Smooth muscle cell (in vitro differentiated cells): ENCODE measurements around the gene TMEM243. TPM values are rescaled to one million over a fixed set of nuclear protein-coding genes. Genes with fewer than 3 reads are reported as not detected.
A peak's percentile ranks its signal among the peaks of the same experiment; 100 is the strongest.

Source experiments
- DNase-seq: peaks from one replicate; lab custom pipeline; 2025; ENCODE audit not compliant: unreplicated experiment; lab: John Stamatoyannopoulos, UW
- H2AFZ ChIP-seq: fragments of 200-600 bp; sonication (generic); 2 replicates; pipeline ENCODE4 v1.6.0; 2016; ENCODE audit warnings: antibody characterized with exemption, low read depth, mild to moderate bottlenecking
- H3F3A ChIP-seq: fragments of 200-600 bp; sonication (generic); 2 replicates; pipeline ENCODE4 v1.6.0; 2017; ENCODE audit warnings: antibody characterized with exemption, low read depth
- H3K27ac ChIP-seq: fragments of 200-600 bp; sonication (generic); 2 replicates; pipeline ENCODE4 v1.5.1; 2016; ENCODE audit warnings: low read depth, mild to moderate bottlenecking
- H3K27me3 ChIP-seq: fragments of 200-600 bp; sonication (generic); 2 replicates; pipeline ENCODE4 v1.6.1; 2016; ENCODE audit warnings: low read depth, mild to moderate bottlenecking
- H3K36me3 ChIP-seq: fragments of 200-600 bp; sonication (generic); 2 replicates; pipeline ENCODE4 v1.5.1; 2016; ENCODE audit warnings: low read depth
- H3K4me1 ChIP-seq: fragments of 200-600 bp; sonication (generic); 2 replicates; pipeline ENCODE4 v1.5.1; 2016; ENCODE audit warnings: low read depth
- H3K4me2 ChIP-seq: fragments of 200-600 bp; sonication (generic); 2 replicates; pipeline ENCODE4 v1.6.0; 2016; ENCODE audit warnings: mild to moderate bottlenecking
- H3K4me3 ChIP-seq: fragments of 200-600 bp; sonication (generic); 2 replicates; pipeline ENCODE4 v1.5.1; 2016; ENCODE audit warnings: mild to moderate bottlenecking
- H3K79me2 ChIP-seq: fragments of 200-600 bp; sonication (generic); 2 replicates; pipeline ENCODE4 v1.6.0; 2016; ENCODE audit warnings: low read depth, mild to moderate bottlenecking
- H3K9ac ChIP-seq: fragments of 200-600 bp; sonication (generic); 2 replicates; pipeline ENCODE4 v1.6.0; 2016; ENCODE audit warnings: low read depth
- H3K9me3 ChIP-seq: fragments of 200-600 bp; sonication (generic); replicated peaks from 2 replicates; pipeline ENCODE4 v1.5.1; 2016; ENCODE audit warnings: low read depth
- H4K20me1 ChIP-seq: fragments of 200-600 bp; sonication (generic); 2 replicates; pipeline ENCODE4 v1.6.0; 2016; ENCODE audit warnings: low read depth
- WGBS: methylation state at CpG from one replicate; pipeline ENCODE4 v1.1.7; 2016; ENCODE audit warnings: low lambda C conversion rate; 5-methylcytosine and 5-hydroxymethylcytosine counted together
- polyA plus RNA-seq: library from polyadenylated mRNA; unstranded; fragments of >200 nt; fragmentation: Nextera tagmentation; extraction: Ambion mirVana; gene quantifications from 2 replicates; pipeline ENCODE4 v1.2.1, GENCODE V29; 2016
- total RNA-seq: library from RNA; depleted of rRNA; stranded (reverse); fragments of >200 nt; gene quantifications from 2 replicates; pipeline ENCODE4 v1.2.3, GENCODE V29; 2014
- TF ChIP-seq, protein P1 (sequence below): fragments of 200-600 bp; sonication (generic); IDR thresholded peaks from 2 replicates; pipeline ENCODE4 v1.5.1; 2017; ENCODE audit warnings: borderline replicate concordance, mild to moderate bottlenecking, antibody characterized with exemption; ENCODE audit not compliant: insufficient read depth, poor library complexity, severe bottlenecking

Gene TMEM243
- total and polyA plus RNA-seq, 2 experiments from 2014 or later = 32.7 to 43.7 TPM

GRCh38 chr7:87159538-87159937, 60.0 kb downstream of the TMEM243 start:
- H3K79me2 ChIP-seq = peaks cover 89% of the 10 kb centered on the region
- H3K4me3 ChIP-seq = no peak overlapping the region
- peaks cover 30% of the 10 kb centered on the region for H3K4me1 ChIP-seq
- H3F3A ChIP-seq = no peaks in the 10 kb centered on the region
- no peak overlapping the region for H2AFZ ChIP-seq
- 90% methylated on average over 2 of the region's 2 CpGs for WGBS
- H3K9ac ChIP-seq = no peak overlapping the region
- peaks cover 97% of the 10 kb centered on the region for H4K20me1 ChIP-seq
- TF ChIP-seq, protein P1, sequence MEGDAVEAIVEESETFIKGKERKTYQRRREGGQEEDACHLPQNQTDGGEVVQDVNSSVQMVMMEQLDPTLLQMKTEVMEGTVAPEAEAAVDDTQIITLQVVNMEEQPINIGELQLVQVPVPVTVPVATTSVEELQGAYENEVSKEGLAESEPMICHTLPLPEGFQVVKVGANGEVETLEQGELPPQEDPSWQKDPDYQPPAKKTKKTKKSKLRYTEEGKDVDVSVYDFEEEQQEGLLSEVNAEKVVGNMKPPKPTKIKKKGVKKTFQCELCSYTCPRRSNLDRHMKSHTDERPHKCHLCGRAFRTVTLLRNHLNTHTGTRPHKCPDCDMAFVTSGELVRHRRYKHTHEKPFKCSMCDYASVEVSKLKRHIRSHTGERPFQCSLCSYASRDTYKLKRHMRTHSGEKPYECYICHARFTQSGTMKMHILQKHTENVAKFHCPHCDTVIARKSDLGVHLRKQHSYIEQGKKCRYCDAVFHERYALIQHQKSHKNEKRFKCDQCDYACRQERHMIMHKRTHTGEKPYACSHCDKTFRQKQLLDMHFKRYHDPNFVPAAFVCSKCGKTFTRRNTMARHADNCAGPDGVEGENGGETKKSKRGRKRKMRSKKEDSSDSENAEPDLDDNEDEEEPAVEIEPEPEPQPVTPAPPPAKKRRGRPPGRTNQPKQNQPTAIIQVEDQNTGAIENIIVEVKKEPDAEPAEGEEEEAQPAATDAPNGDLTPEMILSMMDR = no peak
- DNase-seq = no peak
- peaks cover 10% of the 10 kb centered on the region for H3K36me3 ChIP-seq
- H3K4me2 ChIP-seq = no peak overlapping the region
- H3K9me3 ChIP-seq = no peaks in the 10 kb centered on the region
- no peak overlapping the region for H3K27ac ChIP-seq
- H3K27me3 ChIP-seq = no peaks in the 10 kb centered on the region

DNA sequence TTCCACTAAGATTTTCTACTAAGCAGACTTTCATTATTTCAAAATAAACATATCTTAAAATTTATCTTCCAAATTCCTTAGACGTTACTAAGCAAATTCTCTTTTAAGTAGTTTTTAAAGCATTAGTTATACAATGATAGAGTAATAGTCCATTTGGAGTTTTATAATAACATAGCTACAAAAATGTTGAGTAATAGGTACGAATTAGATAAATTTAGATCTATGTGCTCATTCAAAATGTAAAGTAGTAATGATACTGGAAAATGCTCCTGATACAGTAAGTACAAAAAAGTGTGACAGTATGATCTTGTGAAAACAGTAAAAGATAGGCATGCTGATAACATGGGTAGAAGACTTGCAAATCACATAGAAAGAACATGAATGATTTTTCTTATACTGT, 62.8 kb downstream of the TMEM243 start:
- TF ChIP-seq, protein P1 = no peak
- H3K4me2 ChIP-seq = peak overlapping the region; percentile 92
- no peaks in the 10 kb centered on the region for H3K36me3 ChIP-seq
- H4K20me1 ChIP-seq = peaks cover 83% of the 10 kb centered on the region
- H3K9ac ChIP-seq = no peak overlapping the region
- H3K4me1 ChIP-seq = peaks cover 39% of the 10 kb centered on the region
- WGBS = 71% methylated on average over 2 of the region's 2 CpGs
- peak overlapping the region; percentile 1 for H3K27ac ChIP-seq
- no peaks in the 10 kb centered on the region for H3F3A ChIP-seq
- no peaks in the 10 kb centered on the region for H3K27me3 ChIP-seq
- peak overlapping the region; percentile 10 for H3K4me3 ChIP-seq
- no peak overlapping the region for H2AFZ ChIP-seq
- peaks cover 86% of the 10 kb centered on the region for H3K79me2 ChIP-seq
- DNase-seq = no peak
- no peaks in the 10 kb centered on the region for H3K9me3 ChIP-seq

GRCh38 chr7:87155788-87156187, 63.7 kb downstream of the TMEM243 start:
- Histone ChIP-seq H4K20me1 (peaks cover 73% of the 10 kb centered on the region), H3K36me3 (no peaks in the 10 kb centered on the region), H3K9me3 (no peaks in the 10 kb centered on the region), H3K27ac (no peak overlapping the region), H3F3A (peaks cover 4% of the 10 kb centered on the region), H2AFZ (no peak overlapping the region), H3K4me3 (no peak overlapping the region), H3K79me2 (peaks cover 77% of the 10 kb centered on the region), H3K9ac (no peak overlapping the region), H3K4me2 (peak overlapping the region; percentile 92), H3K27me3 (no peaks in the 10 kb centered on the region), H3K4me1 (peaks cover 44% of the 10 kb centered on the region)
- 94% methylated on average over 3 of the region's 3 CpGs for WGBS
- TF ChIP-seq, protein P1 = no peak
- no peak for DNase-seq

DNA sequence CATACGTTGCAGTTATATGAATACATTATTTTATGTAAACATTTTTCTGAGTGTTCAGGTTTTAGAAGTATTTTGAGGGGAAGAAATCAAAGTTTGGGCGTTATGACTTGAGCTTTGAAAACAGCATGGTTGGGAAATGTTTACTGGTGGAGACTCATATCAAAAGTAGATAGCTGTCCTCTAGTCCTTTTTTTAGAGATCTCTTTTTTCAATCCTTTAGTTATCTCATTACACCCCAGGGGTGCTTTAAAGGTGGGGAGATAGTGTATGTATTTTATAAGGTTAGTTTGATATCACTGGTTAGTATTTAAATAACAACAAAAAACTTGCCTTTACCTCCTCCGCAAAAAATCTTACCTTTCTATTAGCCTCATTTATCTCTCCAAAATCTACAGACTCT, 65.0 kb downstream of the TMEM243 start:
- H3F3A ChIP-seq = peaks cover 4% of the 10 kb centered on the region
- H3K9me3 ChIP-seq = no peaks in the 10 kb centered on the region
- no peaks in the 10 kb centered on the region for H3K36me3 ChIP-seq
- WGBS = 43% methylated on average over 3 of the region's 3 CpGs
- TF ChIP-seq, protein P1 = no peak
- H3K4me2 ChIP-seq = peak overlapping the region; percentile 92
- H4K20me1 ChIP-seq = peaks cover 63% of the 10 kb centered on the region
- DNase-seq = no peak
- peak overlapping the region; percentile 95 for H3K9ac ChIP-seq
- H3K4me1 ChIP-seq = peaks cover 44% of the 10 kb centered on the region
- H3K79me2 ChIP-seq = peaks cover 66% of the 10 kb centered on the region
- no peak overlapping the region for H2AFZ ChIP-seq
- no peaks in the 10 kb centered on the region for H3K27me3 ChIP-seq
- H3K27ac ChIP-seq = peak overlapping the region; percentile 95
- peak overlapping the region; percentile 75 for H3K4me3 ChIP-seq
